Heart right ventricle (tissue), 16 donors: ENCODE results near the gene ADAMTS8. TPM values are rescaled to one million over a fixed set of nuclear protein-coding genes. Genes with fewer than 3 reads are reported as not detected.

ENCODE experiments used
- ATAC-seq, 8 donors: fragments of 200-7000 bp; cut with Tn5 transposase; one replicate each; pipeline ENCODE4 v1.9.1; 2020; ENCODE audit warnings: mild to moderate bottlenecking in 8 of 8, moderate library complexity in 8 of 8, moderate number of reproducible peaks in 1 of 8
- DNase-seq, 2 donors: peaks; one replicate each; pipeline ENCODE4 v3.0.0-alpha.2; 2020
- H3K27ac ChIP-seq, 10 donors: fragments of 200-600 bp; sonication (generic) in 2 of 10; one replicate each; pipeline versions ENCODE4 v1.5.0 to v1.8.0; 2020 to 2022; ENCODE audit warnings: mild to moderate bottlenecking in 3 of 10
- H3K27me3 ChIP-seq, 7 donors: fragments of 200-600 bp; one replicate each; pipeline ENCODE4 v1.8.0; 2021 to 2022; ENCODE audit warnings: mild to moderate bottlenecking in 2 of 7
- H3K36me3 ChIP-seq, 9 donors: fragments of 200-600 bp; sonication (generic) in 1 of 9; one replicate each; pipeline versions ENCODE4 v1.5.0 to v1.8.0; 2020 to 2022; ENCODE audit warnings: mild to moderate bottlenecking in 2 of 9
- H3K4me1 ChIP-seq, 9 donors: fragments of 200-600 bp; sonication (generic) in 1 of 9; one replicate each; pipeline versions ENCODE4 v1.5.0 to v1.8.0; 2020 to 2022; ENCODE audit warnings: mild to moderate bottlenecking in 4 of 9
- H3K4me3 ChIP-seq, 10 donors: fragments of 200-600 bp; sonication (generic) in 2 of 10; one replicate each; pipeline versions ENCODE4 v1.5.0 to v1.8.0; 2020 to 2022; ENCODE audit warnings: mild to moderate bottlenecking in 7 of 10, moderate library complexity in 2 of 10
- H3K9me3 ChIP-seq, 11 donors: fragments of 200-600 bp in 10 of 11; sonication (generic) in 2 of 11; one replicate each; pipeline versions ENCODE4 v1.5.0 to v1.8.0; 2013 to 2022; ENCODE audit warnings: mild to moderate bottlenecking in 2 of 11, control low read depth in 1 of 11, moderate library complexity in 1 of 11
- WGBS, 2 donors: extraction: QIAGEN DNeasy Blood & Tissue Kit; methylation state at CpG; one replicate each; pipeline ENCODE4 v1.1.7; 2013; ENCODE audit warnings: inconsistent platforms in 1 of 2; 5-methylcytosine and 5-hydroxymethylcytosine counted together
- intact Hi-C, 10 donors: fragments of 100-400 bp; cut with DNase I; formaldehyde crosslinking; loops; one replicate each; pipeline versions ENCODE4 v1.11.1 to v1.14.2; 2022
- polyA plus RNA-seq, 2 donors: library from polyadenylated mRNA; stranded (reverse); fragments of 200-250 nt; gene quantifications; one replicate each; pipeline ENCODE4 v1.2.3, GENCODE V29; 2013
- total RNA-seq, 10 donors: library from RNA; stranded (reverse); fragmentation: NEBNext Ultra II Directional in 3 of 10; extraction: Animal tissue kit (Norgen Biotek cat#: 25700) in 3 of 10; gene quantifications; one replicate each; pipeline versions ENCODE4 v1.2.1 to v1.2.4, GENCODE V29; 2021 to 2023
- TF ChIP-seq, protein P1 (sequence below), 9 donors: fragments of 200-600 bp; sonication (generic) in 2 of 9; IDR thresholded peaks; one replicate each; pipeline versions ENCODE4 v1.5.0 to v1.8.0; 2021 to 2022; ENCODE audit warnings: antibody characterized with exemption in 9 of 9, mild to moderate bottlenecking in 5 of 9, moderate library complexity in 1 of 9
- donor health status: Arrhythmogenic right ventricular cardiomyopathy.
- donor health status: ischemic (EF 13 %, LVEDD 7.1; RV severe dilation, severe dysfunction).
- donor health status: healthy with polysubstance abuse.
- donor health status: DM: no; HTN: yes; CAD: no.
- donor health status: DM: no; HTN: no; CAD: no.
- donor health status: ischemic (EF 25% LVEDD 6.9; RV normal size, moderate dysfunction).
- donor health status: ischemic (EF 25% LVEDD 5.7; RV mildly dilated, moderate dysfunction).
- donor health status: healthy.
- donor health status: DM: yes; HTN: yes; CAD: no.
- donor health status: Ischemic cardiomyopathy.
- donor health status: ischemic (EF 35%, LVEDD 5.7; RV mildly dilated, moderate dysfunction).
- donor health status: nonischemic (EF 11% LVEDD 7.7; RV severe dilation, severe dysfunction).
- donor health status: DM: yes; HTN: yes; CAD: no.
- donor health status: PGD.
- donor health status: ischemic (EF 29% LVEDD 5.4; RV normal size, mild dysfunction).
- donor health status: nonischemic (EF 23%, LVEDD 6.1; RV moderate dilation, normal function).

Gene ADAMTS8
- total and polyA plus RNA-seq, 12 donors, result 0.28 to 2.6 (median 1.1) TPM

DNA sequence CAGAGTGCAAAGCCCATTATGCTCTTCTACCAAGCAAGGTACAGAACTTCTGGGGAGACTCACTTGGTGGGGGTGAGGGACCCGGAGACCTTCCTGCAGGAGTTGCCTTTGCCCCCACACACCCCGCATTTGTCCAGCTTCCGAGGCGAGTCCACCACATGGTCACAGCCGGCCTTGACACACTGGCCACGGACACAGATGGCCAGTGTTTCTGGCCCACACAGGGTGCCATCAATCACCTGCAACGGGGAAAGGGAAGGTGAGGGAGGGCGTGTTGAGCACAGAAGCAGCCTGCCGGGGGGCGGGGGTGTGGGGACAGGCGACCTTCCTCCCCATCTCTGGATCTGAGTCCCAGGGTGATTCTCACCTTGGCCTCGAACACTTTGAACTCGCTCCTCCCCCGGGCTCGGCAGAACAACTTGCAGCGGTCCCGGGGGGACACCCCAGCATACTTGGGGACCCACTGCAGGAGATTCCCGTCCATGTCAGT is 20.0 kb downstream of the ADAMTS8 start:
- peak overlapping the region in 2 of 10 donors; percentile 2 to 6 for H3K27ac ChIP-seq
- TF ChIP-seq, protein P1, sequence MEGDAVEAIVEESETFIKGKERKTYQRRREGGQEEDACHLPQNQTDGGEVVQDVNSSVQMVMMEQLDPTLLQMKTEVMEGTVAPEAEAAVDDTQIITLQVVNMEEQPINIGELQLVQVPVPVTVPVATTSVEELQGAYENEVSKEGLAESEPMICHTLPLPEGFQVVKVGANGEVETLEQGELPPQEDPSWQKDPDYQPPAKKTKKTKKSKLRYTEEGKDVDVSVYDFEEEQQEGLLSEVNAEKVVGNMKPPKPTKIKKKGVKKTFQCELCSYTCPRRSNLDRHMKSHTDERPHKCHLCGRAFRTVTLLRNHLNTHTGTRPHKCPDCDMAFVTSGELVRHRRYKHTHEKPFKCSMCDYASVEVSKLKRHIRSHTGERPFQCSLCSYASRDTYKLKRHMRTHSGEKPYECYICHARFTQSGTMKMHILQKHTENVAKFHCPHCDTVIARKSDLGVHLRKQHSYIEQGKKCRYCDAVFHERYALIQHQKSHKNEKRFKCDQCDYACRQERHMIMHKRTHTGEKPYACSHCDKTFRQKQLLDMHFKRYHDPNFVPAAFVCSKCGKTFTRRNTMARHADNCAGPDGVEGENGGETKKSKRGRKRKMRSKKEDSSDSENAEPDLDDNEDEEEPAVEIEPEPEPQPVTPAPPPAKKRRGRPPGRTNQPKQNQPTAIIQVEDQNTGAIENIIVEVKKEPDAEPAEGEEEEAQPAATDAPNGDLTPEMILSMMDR (IDR thresholded peaks at IDR 0.05), result no peak
- intact Hi-C loops, result loop anchor here in 1 of 10 donors (10.0 kb wide), 1 partner anchor 194 kb away; no protein-coding TSS in a partner anchor
- H3K9me3 ChIP-seq, result no peaks in the 10 kb centered on the region
- H3K4me3 ChIP-seq, result no peak overlapping the region
- WGBS, 2 donors, result 79 to 83% methylated on average over 18 of the region's 18 CpGs
- ATAC-seq, result peak in 1 of 8 donors; percentile 21
- H3K4me1 ChIP-seq, result peaks cover 0 to 24% (median 7%) of the 10 kb centered on the region in 9 donors
- no peaks in the 10 kb centered on the region for H3K36me3 ChIP-seq
- peaks cover 0 to 3% (median 0%) of the 10 kb centered on the region in 7 donors for H3K27me3 ChIP-seq
- no peak for DNase-seq

DNA sequence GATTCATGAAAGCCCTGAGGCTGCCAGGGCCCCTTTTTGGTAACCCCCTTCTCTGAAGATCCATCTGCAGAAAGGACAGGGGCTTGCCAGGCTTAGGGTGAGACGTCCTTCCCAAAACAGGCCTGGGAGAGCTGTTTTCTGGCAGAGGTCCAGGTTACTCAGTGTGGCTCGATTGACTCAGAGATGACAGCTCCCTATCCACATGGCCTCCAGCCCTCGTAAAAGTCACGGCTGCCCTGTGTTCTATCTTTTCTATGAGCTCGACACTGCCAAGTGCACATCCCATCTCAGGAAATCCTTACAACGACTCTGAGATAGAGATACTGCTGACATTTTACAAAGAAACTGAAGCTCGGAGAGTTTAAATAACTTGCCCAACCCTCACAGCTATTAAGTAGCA is 20.4 kb downstream of the ADAMTS8 start:
- TF ChIP-seq, protein P1 (IDR thresholded peaks at IDR 0.05), result no peak
- Histone ChIP-seq H3K9me3 (no peaks in the 10 kb centered on the region), H3K4me3 (no peak overlapping the region), H3K27ac (peak overlapping the region in 2 of 10 donors; percentile 2 to 6), H3K36me3 (no peaks in the 10 kb centered on the region), H3K4me1 (peaks cover 1 to 29% (median 11%) of the 10 kb centered on the region in 9 donors), H3K27me3 (peaks cover 0 to 3% (median 0%) of the 10 kb centered on the region in 7 donors)
- 13 to 22% methylated on average over 7 of the region's 7 CpGs for WGBS, 2 donors
- DNase-seq (peak in 1 of 2 donors; percentile 59), ATAC-seq (peak; percentile 42 to 76 (median 57))
- intact Hi-C loops, result loop anchor here in 1 of 10 donors (10.0 kb wide), 1 partner anchor 193 kb away; no protein-coding TSS in a partner anchor

DNA sequence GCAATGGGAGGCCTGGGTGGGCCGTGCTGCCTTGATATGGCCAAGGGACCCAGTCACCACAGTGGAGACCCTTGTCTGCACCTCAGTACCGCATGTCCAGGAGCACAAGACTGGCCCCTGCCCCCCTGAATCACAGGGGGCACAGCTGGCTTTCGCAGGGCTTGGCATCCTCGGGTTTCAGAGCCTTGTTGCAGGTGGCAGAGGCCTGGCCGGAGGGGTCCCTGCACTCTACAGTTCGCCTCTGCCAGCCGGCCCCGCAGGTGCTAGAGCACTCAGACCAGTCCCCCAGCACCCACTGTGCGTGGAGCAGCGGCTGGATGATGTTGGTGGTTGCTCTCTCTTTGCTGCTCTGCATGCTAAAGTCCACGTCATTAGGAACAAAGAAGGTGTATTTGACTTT is 23.0 kb downstream of the ADAMTS8 start:
- TF ChIP-seq, protein P1 (IDR thresholded peaks at IDR 0.05), result no peak
- 93 to 95% methylated on average over 11 of the region's 11 CpGs for WGBS, 2 donors
- no peak overlapping the region for H3K4me3 ChIP-seq

DNA sequence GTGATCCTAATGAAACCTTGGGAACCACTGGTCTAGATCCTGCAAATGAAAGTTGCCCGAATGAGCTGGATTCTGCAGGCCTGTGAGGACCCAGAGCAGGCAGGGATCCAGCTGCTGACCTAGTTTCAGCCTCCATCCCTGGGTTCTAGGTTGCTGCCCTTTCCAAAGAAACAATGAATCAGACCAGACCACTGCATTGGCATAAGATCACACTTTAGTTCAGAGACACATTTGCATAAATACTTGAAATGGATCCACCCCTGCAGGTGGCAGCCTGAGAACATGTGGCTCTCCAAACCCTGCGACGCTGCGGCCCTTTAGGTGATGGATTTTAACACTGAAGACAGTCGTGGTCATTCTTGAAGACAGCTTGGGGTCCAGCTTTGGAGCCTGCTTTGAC is 23.7 kb downstream of the ADAMTS8 start:
- 89% methylated on average over 5 of the region's 5 CpGs for WGBS, 2 donors
- TF ChIP-seq, protein P1 (IDR thresholded peaks at IDR 0.05), result no peak

More for the DNA sequence above, 23.0 kb downstream of the ADAMTS8 start:
- intact Hi-C loops, result loop anchor here in 1 of 10 donors (10.0 kb wide), 1 partner anchor 191 kb away; no protein-coding TSS in a partner anchor
- H3K4me1 ChIP-seq, result peaks cover 2 to 50% (median 30%) of the 10 kb centered on the region in 9 donors
- ATAC-seq (no peak), DNase-seq (no peak)
- no peaks in the 10 kb centered on the region for H3K9me3 ChIP-seq
- no peaks in the 10 kb centered on the region for H3K36me3 ChIP-seq
- no peaks in the 10 kb centered on the region for H3K27me3 ChIP-seq
- H3K27ac ChIP-seq, result no peak overlapping the region

More for the DNA sequence above, 23.7 kb downstream of the ADAMTS8 start:
- intact Hi-C loops, result loop anchor here in 1 of 10 donors (10.0 kb wide), 1 partner anchor 190 kb away; no protein-coding TSS in a partner anchor
- H3K4me3 ChIP-seq, result no peak overlapping the region
- no peaks in the 10 kb centered on the region for H3K9me3 ChIP-seq
- peak overlapping the region in 1 of 10 donors; percentile 85 for H3K27ac ChIP-seq
- no peaks in the 10 kb centered on the region for H3K36me3 ChIP-seq
- no peak for DNase-seq
- no peaks in the 10 kb centered on the region for H3K27me3 ChIP-seq
- ATAC-seq, result no peak
- H3K4me1 ChIP-seq, result peaks cover 2 to 55% (median 32%) of the 10 kb centered on the region in 9 donors
